Type B pancreatic cell (in vitro differentiated cells): ENCODE data around the gene C3orf18. TPM values are rescaled to one million over a fixed set of nuclear protein-coding genes. Genes with fewer than 3 reads are reported as not detected.

Experiments
- DNase-seq: peaks from one replicate; pipeline ENCODE4 v3.0.0; 2021; ENCODE audit warnings: mixed read lengths; ENCODE audit not compliant: unreplicated experiment; ENCODE audit errors: extremely low spot score
- H3K27ac Mint-ChIP-seq: 2 replicates; pipeline ENCODE4 v1.8.0; 2021; ENCODE audit warnings: mild to moderate bottlenecking, mixed read lengths
- H3K27me3 Mint-ChIP-seq: 2 replicates; pipeline ENCODE4 v1.8.0; 2021; ENCODE audit warnings: mixed read lengths
- H3K36me3 Mint-ChIP-seq: 2 replicates; pipeline ENCODE4 v1.8.0; 2021; ENCODE audit warnings: mixed read lengths
- H3K4me1 Mint-ChIP-seq: one replicate; pipeline ENCODE4 v1.8.0; 2021; ENCODE audit warnings: mixed read lengths; ENCODE audit not compliant: unreplicated experiment
- H3K4me3 Mint-ChIP-seq: 2 replicates; pipeline ENCODE4 v1.8.0; 2021; ENCODE audit warnings: mild to moderate bottlenecking, mixed read lengths
- H3K9me3 Mint-ChIP-seq: 2 replicates; pipeline ENCODE4 v1.8.0; 2021; ENCODE audit warnings: mixed read lengths
- total RNA-seq: library from RNA; stranded (reverse); gene quantifications from 2 replicates; pipeline ENCODE4 v1.2.1, GENCODE V29; 2021; ENCODE audit warnings: low replicate concordance
- TF ChIP-seq, protein P1 (sequence below): fragments of 200-600 bp; sonication (generic); conservative IDR thresholded peaks from 2 replicates; pipeline ENCODE4 v1.5.0; 2021; ENCODE audit warnings: antibody characterized with exemption, mild to moderate bottlenecking

The C3orf18 gene
- total RNA-seq, 1 donor from 2014 or later = 11.9 TPM

DNA sequence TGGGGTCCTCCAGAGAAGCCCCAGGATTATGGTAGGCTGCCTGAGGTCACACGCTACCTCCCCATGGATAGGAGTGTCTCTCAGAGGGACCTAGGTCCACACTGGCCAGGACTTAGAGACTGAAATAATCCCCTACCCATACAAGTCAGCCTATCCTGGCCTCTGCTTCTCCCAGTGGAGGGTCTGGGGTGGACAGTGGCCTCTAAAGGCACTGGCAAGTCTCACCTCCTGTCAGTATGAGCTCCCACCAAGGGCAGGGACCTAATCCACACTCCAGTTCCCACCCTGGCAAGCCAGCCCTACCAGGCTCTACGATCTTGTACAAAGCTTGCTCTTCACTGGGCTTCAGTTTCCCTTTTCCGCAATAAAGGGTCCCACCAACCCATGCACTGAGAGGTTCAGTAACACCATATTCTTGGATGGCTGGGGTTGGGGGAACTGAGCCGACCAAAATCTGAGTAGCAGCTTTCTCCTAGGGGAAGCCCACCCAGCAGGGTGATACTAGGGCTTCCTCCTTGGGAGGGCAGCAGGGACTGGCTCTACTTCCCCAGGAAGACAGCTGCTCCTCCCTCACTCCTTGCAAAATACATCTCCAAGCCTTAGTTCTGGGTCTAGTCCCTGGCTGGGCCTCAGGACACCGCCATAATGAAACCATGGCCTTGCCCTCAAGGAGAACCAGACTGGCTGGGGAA, 41.7 kb upstream of the C3orf18 start:
- H3K36me3 Mint-ChIP-seq = peaks cover 3% of the 10 kb centered on the region
- peaks cover 37% of the 10 kb centered on the region for H3K4me1 Mint-ChIP-seq
- H3K27ac Mint-ChIP-seq = no peak overlapping the region
- TF ChIP-seq, protein P1, sequence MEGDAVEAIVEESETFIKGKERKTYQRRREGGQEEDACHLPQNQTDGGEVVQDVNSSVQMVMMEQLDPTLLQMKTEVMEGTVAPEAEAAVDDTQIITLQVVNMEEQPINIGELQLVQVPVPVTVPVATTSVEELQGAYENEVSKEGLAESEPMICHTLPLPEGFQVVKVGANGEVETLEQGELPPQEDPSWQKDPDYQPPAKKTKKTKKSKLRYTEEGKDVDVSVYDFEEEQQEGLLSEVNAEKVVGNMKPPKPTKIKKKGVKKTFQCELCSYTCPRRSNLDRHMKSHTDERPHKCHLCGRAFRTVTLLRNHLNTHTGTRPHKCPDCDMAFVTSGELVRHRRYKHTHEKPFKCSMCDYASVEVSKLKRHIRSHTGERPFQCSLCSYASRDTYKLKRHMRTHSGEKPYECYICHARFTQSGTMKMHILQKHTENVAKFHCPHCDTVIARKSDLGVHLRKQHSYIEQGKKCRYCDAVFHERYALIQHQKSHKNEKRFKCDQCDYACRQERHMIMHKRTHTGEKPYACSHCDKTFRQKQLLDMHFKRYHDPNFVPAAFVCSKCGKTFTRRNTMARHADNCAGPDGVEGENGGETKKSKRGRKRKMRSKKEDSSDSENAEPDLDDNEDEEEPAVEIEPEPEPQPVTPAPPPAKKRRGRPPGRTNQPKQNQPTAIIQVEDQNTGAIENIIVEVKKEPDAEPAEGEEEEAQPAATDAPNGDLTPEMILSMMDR = no peak
- H3K4me3 Mint-ChIP-seq = peak overlapping the region; percentile 61
- DNase-seq = no peak
- peaks cover 15% of the 10 kb centered on the region for H3K27me3 Mint-ChIP-seq
- H3K9me3 Mint-ChIP-seq = no peaks in the 10 kb centered on the region

DNA sequence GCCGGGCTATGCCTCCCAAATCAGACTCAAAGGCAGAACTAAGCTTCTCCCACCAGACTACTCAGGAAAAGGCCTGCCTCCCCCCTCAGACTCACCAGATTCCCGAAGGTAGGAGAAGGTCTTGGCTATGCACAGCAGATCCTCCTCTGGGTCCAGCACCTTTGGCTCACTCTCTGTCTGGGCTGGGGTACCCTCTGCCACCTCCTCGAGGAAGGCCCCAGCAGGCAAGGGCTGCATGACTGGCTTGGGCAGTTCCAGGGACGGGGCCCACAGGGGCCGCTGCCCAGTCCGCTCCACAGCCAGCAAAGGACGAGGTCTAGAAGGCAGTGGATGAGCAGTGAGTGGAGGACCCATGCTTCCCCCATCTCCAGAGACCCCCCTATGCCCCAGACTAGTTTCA, 40.7 kb upstream of the C3orf18 start:
- TF ChIP-seq, protein P1 = no peak
- Mint-ChIP-seq H3K27ac (no peak overlapping the region), H3K4me1 (peaks cover 36% of the 10 kb centered on the region), H3K9me3 (no peaks in the 10 kb centered on the region), H3K36me3 (peaks cover 3% of the 10 kb centered on the region), H3K27me3 (peaks cover 8% of the 10 kb centered on the region), H3K4me3 (no peak overlapping the region)
- DNase-seq = no peak

DNA sequence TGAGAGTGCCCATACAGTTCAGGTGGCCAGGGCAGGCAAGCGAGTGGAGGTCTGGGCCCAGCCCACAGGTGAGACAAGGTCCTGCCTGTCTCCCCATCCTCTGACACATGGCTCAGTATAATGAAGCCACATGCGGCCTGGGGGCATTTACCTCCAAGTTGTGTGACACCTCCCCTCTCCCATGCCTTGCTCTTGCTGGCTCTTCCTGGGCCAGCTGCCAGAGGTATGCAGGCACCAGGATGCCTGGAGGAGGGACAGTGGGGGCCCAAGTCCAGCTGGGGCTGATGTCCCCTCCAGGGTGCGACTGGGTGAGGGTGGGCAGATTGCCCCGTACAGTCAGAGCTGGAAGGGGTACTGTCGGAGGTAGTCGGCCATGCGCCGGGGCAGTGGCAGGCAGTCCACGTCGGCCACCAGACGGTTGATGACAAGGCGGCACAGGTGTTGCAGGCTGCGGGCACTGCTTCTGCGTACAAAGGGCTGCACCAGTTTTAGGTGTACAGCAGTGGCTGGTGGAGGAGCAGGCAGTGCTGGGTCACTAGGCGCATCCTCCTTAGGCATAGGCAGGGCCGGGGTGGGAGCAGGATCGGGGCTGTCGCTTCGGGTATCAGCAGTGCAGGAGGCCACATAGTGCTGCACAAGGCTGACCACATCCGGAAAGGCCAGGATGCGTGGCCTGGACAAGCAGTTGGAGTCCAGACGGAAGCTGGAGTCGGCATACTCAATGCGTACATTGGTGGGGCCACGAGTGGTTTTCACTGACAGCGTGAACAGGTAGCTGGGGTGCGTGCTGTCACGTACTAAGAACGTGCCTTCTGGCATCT, 39.9 kb upstream of the C3orf18 start:
- peaks cover 3% of the 10 kb centered on the region for H3K36me3 Mint-ChIP-seq
- no peak for DNase-seq
- H3K27ac Mint-ChIP-seq = no peak overlapping the region
- peaks cover 7% of the 10 kb centered on the region for H3K27me3 Mint-ChIP-seq
- TF ChIP-seq, protein P1 = no peak
- H3K9me3 Mint-ChIP-seq = no peaks in the 10 kb centered on the region
- no peak overlapping the region for H3K4me3 Mint-ChIP-seq
- peaks cover 32% of the 10 kb centered on the region for H3K4me1 Mint-ChIP-seq

DNA sequence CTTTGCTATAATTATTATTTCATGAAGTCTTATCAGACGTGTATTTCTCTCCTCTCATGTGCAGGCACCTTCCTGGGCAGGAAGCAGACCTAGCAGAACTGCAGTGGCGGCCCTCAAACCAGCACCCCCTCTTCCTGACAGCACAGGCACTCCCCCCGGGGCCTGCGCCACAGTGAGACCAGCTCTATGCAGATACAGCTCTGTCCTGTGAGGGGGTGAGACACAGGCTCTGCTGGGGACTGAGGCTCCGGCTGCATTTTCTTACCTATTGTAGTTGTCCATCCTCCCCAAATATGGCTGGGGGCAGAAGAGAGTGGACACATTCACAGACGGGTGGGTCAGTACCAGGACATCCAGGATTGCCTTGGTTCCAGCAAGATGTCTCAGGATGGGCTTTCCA, 39.0 kb upstream of the C3orf18 start:
- no peak overlapping the region for H3K27ac Mint-ChIP-seq
- peaks cover 29% of the 10 kb centered on the region for H3K4me1 Mint-ChIP-seq
- H3K27me3 Mint-ChIP-seq = no peaks in the 10 kb centered on the region
- TF ChIP-seq, protein P1 = no peak
- H3K36me3 Mint-ChIP-seq = peaks cover 3% of the 10 kb centered on the region
- DNase-seq = no peak
- no peak overlapping the region for H3K4me3 Mint-ChIP-seq
- no peaks in the 10 kb centered on the region for H3K9me3 Mint-ChIP-seq

DNA sequence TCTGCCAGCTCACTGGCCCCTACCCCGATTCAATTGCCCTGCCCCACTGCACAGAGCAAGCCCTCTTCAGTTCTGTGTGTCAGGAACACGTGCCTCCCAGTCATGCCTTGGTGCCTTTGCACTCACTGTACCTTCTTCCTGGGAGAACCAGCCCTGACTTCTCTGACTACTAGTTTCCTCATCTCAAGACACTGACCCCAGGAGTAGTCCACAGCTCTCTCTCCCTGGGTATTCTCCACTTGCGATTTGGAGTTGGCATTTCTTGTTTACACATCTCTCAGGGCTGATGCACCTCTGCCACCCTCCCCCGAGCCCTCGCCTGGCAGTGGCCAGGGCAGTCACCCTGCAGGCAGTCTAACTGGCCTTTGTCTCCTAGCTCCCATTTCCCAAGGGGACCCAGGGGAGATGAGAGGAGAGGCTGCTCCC, 38.4 kb upstream of the C3orf18 start:
- Mint-ChIP-seq H3K27me3 (no peaks in the 10 kb centered on the region), H3K27ac (peak overlapping the region; percentile 70), H3K4me3 (no peak overlapping the region), H3K9me3 (no peaks in the 10 kb centered on the region), H3K4me1 (peaks cover 33% of the 10 kb centered on the region), H3K36me3 (peaks cover 3% of the 10 kb centered on the region)
- no peak for DNase-seq
- TF ChIP-seq, protein P1 = no peak
